Stimulated activated CD8-positive, alpha-beta memory T cell treated with anti-CD3 and anti-CD28 coated beads, Interleukin-4, amount 100 ng/mL, for 48 hours (primary cell): ENCODE data around the gene OXA1L.
"Not testable (repeated sequence)": the region's sequence is repeated elsewhere in the genome, so short reads cannot be mapped to it uniquely, and the experiment has no call there.

ENCODE experiments used
- DNase-seq: peaks from one replicate; pipeline ENCODE4 v3.0.0-alpha.2; 2020

Gene OXA1L

DNA sequence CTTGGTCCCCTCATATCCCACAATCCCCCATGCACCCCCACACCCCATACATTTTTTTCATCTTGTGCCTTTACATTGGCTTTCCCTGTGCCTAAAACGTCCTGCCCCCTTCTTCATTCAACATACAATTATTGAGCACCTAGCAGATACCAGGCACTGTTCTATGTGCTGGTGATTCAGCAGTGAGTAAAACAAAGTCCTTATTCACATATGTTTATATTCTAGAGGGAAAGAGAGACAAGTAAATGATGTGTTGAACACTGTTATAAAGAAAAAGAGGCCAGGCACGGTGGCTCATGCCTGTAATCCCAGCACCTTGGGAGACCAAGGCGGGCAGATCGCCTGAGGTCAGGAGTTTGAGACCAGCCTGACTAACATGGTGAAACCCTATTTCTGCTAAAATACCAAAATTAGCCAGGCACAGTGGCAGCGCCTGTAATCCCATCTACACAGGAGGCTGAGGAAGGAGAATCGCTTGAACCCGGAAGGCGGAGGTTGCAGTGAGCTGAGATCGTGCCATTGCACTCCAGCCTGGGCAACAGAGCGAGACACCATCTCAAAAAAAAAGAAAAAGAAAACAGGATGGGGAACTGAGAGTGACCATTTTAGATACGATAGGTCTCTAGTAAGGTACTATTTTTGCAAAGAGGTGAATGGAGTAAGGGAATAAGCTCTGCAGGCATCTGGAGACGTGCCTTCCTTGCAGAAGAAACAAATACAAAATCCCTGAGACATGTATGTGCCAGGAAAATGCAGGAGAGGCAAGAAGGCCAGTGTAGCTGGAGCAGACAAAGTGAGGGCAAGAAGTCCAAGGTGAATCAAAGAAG lies 36.6 kb downstream of the OXA1L start:
- DNase-seq = no peak

DNA sequence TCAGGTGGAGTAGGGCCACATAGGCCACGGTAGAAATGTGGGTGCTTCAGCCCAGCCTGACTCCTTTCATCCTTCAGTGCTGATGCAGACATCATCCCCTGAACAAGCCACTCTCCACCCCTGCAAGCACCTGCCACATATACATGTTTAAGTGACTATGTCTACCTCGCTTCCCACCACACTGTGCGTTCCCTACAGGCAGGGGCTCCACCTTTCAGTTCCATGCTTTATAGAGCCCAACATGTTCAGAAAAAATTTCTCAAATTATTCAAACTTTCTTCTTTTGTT lies 37.1 kb downstream of the OXA1L start:
- no peak for DNase-seq

DNA sequence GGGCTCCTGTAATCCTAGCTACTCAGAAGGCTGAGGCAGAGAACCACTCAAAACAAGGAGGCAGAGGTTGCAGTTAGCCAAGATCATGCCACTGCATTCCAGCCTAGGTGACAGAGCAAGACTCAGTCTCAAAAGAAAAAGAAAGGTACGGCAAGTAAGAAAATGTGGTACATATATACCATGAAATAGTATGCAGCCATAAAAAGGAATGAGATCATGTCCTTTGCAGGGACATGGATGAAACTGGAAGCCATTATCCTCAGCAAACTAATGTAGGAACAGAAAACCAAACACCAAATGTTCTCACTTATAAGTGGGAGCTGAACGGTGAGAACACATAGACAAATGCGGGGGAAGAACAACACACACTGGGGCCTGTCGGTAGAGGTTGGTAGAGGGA lies 38.7 kb downstream of the OXA1L start:
- not testable (repeated sequence) for DNase-seq

DNA sequence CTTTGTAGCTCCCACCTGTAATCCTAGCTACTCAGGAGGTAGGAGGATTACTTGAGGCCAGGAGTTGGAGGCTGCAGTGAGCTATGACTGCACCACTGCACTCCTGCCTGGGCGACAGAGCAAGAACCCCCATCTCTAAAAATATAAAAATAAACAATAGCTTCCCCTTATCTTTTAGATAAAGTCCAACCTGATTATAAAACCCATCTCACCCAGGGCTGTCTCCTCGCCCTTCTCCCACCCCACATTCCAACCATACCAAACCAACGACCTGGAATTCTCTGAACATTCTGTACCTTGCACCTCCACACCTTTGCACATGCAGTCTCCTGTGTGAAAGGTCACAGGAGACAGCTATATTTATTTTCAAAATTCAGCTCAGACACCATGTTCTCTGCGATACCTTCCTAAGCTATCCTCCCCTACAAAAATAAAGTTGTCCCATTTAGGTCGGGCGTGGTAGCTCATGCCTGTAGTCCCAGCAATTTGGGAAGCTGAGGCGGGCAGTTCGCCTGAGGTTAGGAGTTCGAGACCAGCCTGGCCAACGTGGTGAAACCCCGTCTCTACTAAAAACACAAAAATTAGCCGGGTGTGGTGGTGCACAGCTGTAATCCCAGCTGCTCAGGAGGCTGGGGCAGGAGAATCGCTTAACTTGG lies 41.1 kb downstream of the OXA1L start:
- DNase-seq = no peak

DNA sequence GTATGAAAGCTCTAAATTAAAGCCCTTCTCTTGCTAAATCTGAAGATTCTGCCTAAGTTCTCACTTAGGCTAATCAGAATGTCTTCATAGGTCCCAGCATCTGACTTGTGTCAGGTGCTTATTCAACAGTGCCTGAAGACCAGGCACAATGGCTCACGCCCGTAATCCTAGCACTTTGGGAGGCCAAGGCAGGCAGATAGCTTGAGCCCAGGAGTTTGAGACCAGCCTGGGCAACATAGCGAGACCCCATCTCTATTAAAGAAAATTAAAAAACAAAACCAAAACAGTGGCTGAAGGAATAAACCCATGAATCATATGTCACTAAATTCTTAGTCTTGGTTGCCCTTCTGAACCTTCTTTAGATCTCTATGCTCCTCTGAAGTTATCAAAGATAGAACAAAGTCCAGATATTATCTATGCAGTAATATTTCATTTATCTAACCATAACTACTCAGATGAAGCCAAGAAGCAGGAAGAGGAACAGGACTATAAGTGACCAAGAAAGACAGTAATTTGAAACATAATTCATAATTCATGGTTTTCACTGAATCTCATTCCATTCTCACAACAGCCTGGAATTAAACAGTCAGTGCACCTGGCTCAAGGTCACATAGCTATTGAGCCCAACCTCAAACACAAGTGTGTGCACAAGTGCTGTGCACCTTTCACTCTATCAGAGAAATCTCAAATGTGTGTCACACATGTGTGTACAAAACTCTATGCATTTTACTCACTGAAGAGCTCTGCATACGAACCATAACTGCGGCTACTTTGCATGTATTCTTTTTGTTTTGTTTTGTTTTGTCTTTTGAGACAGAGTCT lies 42.1 kb downstream of the OXA1L start:
- DNase-seq = no peak

DNA sequence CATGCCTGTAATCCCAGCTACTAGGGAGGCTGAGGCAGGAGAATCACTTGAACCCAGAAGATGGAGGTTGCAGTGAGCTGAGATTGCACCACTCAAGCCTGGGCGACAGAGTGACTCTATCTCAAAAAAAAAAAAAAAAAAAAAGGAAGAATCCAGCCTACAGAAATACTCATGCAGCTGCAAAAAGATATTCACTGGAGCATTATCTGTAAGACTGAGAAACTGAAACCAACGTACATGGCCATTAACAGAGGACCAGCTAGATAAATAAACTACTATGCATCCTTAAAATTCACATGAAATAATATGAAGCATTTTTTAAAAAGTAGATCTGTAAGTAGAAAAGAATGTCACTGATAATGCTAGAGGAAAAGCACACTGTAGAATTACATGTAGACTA lies 45.2 kb downstream of the OXA1L start:
- no peak for DNase-seq

DNA sequence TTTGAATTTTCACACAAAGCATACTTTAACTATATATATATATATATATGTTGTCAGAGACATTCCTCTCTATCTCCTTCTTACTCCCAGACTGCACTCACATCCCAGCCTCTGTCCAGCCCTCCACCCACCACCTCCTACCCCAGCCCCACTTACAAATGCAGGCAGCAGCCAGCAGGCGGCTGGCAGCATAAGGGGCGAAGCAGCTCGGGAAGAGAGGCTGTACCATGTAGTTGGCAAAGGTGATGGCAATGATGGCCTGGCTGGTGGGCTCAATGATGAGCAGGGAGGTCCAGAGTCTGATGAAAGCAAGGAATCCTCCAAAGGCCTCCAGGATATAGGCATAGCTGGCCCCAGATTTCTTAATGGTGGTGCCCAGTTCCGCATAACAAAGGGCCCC lies 46.3 kb downstream of the OXA1L start:
- no peak for DNase-seq

DNA sequence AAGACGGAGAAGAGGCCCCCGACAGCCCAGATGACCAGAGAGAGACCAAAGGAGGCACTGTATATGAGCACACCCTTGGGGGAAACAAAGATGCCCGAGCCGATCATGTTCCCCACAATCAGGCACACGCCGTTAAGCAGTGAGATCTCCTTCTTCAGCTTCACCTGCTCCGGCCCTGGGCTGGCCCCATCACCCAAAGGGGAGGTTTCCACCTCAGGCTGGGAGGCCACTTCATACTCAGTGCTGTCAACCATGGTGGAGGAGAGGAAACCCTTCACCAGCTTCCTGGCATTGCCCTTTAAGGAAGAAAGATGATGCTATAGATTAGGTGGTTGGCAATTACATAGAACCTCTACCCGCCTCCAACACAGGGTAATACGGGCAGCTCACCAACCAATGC lies 46.7 kb downstream of the OXA1L start:
- no peak for DNase-seq

DNA sequence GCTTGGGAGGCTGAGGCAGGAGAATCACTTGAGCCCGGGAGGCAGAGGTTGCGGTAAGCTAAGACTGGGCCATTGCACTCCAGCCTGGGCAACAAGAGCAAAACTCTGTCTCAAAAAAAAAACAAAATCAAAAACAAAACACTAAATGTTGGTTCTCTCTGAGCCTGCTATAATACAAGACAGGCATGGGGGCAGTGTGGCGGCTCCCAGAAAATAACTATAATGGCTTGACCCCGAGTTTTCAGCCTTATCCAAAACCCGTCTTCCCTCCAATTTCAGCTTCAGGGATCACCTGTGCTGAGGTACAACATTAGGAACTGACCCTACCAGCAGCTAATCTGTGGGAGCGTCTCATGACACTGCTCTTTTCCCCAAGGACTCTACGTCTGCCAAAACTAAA lies 47.9 kb downstream of the OXA1L start:
- no peak for DNase-seq

DNA sequence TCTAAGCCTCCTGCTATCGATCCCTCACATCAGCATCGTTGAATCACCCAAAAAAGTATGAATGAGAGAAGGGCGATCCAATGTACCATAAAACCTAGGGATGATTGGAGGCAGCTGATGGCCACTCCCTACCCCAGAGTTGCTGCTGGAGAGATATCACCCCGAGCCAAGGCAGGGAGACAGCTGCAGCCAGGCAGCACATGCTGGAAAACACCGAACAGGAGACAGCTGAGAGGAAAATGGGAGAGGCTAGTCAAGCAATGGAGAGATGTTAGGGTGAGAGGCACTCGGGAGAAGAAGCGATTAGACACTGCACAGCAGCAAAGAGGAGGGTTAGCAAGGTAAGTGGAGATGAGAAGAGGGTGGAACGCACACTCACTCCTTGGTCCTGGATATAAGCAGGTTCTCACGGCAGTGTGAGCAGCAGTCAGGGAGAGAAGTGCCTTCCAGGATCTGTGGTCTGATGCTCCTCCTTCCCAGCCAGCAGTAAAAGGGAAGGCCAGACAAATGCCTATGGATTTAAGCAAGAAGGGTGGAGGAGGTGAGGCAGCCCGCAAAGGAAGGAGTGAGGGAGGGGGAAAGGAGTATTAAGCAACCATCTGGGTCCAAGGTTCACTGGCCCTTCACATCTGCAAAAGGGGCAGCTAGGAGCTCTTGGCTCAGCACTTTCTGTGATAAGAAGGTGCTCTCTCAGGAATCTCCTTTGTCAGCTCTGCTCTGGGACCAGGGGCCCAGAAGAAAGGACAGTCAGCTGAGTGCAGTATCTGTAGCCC lies 48.6 kb downstream of the OXA1L start, which contains the start of gene SLC7A7:
Gene SLC7A7 (minus strand): TSS at position 495 of the 773 bp plus-strand sequence. CDS start 2,037 bp downstream, outside the sequence.
- no peak for DNase-seq

DNA sequence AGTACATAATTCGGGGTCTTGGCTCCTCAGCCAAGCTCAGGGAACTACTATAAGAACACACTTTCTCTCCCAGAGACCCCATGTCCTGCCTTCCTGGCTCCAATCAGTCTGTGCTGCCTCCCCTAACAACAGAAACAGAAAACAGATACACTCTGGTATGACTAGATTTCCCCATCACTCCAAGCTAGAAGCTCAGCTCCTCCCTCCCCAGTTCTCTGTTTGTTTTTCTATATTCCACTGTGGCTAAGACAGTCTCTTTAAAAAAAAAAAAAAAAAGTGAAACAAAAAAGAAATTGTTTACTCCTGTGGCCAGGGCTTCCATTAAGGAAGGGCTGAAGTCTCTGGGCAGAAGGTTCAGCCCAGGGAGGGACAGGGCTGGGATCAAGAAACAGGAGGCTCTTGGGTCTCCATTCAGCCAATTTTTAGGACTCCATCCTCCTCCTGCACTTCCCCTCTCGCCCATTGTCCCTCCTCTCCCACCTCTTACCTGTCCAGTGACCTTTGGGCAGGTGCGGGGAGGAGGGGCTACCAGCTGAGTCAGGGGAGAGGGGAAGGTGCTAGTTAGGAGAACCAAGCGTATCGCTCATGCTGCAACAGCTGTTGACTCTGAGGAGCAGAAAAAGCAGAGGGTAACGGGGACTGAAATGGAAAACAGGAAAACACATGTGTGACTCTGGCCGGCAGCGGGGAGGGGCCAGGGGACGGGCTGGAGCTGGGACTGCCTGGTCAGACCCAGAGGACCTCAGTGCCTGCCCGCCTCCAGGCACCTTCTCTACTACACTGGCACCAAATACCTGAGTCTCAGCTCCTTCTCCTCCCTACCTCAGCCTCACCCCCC lies 52.9 kb downstream of the OXA1L start:
- DNase-seq = no peak

DNA sequence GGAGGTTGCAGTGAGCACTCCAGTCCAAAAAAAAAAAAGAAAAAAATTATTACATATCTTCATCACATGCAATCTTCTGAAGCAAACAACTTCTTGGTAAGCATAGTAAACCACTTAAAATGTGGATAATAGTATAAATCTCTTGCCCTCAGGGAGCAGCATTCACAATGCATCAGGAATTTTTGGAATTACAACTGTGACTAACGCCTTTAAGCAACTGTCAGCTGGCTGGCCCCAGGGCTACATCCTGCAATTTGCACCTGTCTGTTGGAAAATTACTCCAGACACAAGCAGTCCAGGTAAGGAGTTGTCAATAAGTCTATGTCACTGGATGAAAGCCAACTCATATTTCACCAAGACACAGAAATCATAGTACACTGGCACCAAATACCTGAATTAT lies 54.2 kb downstream of the OXA1L start:
- DNase-seq = no peak

DNA sequence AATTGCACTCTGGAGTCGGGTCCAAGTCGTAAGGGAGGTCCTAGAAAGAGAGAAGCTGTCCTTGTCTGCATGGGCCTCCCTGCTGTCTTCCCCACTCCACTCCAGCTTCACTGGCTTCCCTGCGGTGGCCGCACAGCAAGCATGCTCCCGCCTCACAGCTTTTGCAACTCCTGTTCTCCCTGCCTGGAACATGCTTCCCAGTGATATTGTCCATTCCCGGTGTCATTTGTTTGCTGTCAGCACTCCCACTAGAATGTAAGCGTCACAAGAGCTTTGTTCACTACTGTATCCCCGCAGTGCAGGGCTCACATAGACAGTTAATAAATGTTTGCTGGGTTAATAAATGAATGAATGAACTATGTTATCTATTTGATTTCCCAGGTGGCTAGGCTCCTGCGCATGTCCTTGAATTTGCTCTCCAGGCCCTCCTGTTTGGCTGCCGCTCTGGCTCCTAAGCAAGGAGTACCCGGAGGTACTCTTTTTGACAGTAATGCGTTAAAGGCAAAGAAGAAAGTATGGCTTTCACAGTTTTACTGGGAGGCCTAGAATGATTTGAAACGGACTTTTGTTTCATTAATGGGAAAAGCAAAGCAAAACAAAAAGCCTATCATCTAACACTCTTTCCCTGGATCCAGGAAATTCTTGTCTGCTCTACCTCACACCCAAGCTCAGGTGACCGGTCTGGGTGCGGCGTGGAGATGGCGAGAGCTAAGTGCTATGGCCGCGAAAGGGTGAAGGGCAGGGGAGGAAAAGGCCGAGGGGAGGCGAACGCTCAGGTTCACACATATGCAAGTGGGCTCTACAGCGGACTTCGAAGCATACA lies 54.9 kb downstream of the OXA1L start:
- no peak for DNase-seq

DNA sequence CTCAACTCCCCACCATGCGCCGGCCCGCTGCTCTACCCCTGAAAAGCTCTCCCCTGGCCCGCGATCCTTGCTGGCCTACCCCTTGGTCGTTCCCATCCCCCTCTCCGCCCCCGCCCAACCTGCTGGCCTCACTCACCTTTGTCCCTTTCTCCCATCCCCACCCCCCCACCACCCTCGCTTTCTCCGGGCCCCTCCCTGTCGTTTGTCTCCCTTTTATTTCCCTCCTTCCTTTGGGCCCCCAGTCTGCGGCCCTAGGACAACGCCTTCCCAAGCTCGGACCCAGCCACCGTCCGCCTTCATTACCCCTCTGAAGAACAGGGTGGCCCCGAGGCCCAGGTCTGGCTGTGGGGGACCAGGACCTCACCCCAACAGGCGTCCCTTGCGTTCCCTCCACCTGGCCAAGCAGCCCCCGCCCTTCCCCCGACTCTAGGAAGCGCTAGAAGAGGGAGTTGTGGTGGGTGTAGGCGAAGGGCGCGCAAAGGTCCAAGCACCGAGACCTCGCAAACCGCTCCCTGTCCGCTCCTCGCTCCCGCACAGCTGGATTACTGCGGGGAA lies 55.6 kb downstream of the OXA1L start:
- DNase-seq = no peak
